HCT116 (cell line): Measurements from ENCODE around the gene RGCC. TPM values are rescaled to one million over a fixed set of nuclear protein-coding genes. Genes with fewer than 3 reads are reported as not detected.

Source experiments
- ATAC-seq: fragments of 200-7000 bp; cut with Tn5 transposase; 2 replicates; pipeline ENCODE4 v1.9.1; 2020; ENCODE audit warnings: mild to moderate bottlenecking, moderate library complexity
- BruUV-seq: library from RNA; stranded (reverse); fragments of 400-500 nt; replicated peaks from 2 replicates; lab custom pipeline; 2021; lab: Mats Ljungman, UMichigan
- CTCF ChIA-PET: fragments of 300-600 bp; sonication (Branson Sonifier 250); formaldehyde crosslinking; loops from one replicate; lab custom pipeline; 2021; ENCODE audit warnings: antibody characterized with exemption; lab: Charles Lee
- POLR2A ChIA-PET: fragments of 300-600, 350-600 bp; sonication (Branson Sonifier 250); formaldehyde crosslinking; loops from one replicate; lab custom pipeline; 2021; ENCODE audit warnings: antibody characterized with exemption; lab: Charles Lee
- RAD21 ChIA-PET, 2 experiments: fragments of 300-600 bp; sonication (Branson Sonifier 250); formaldehyde crosslinking; loops; one replicate each; lab custom pipeline; 2023; ENCODE audit warnings: low total read pairs in 2 of 2; ENCODE audit not compliant: uncharacterized antibody in 2 of 2, unreplicated experiment in 2 of 2, low non-redundant PET in 1 of 2; lab: Charles Lee
- DNase-seq: peaks from one replicate; pipeline ENCODE4 v3.0.0-alpha.2; 2010; ENCODE audit warnings: low read depth, low spot score
- H2AFZ ChIP-seq: fragments of 200-600 bp; shearing (Covaris generic), sonication (generic); 2 replicates; pipeline ENCODE4 v1.6.1; 2017; ENCODE audit warnings: low read depth, mixed run types, mixed read lengths, antibody characterized with exemption, low read length; ENCODE audit not compliant: poor library complexity, severe bottlenecking
- H3K27ac ChIP-seq: 2 replicates; pipeline ENCODE4 v1.5.1; 2012; ENCODE audit warnings: low read depth, low read length
- H3K27me3 ChIP-seq: fragments of 200-600 bp; sonication (generic); 2 replicates; pipeline ENCODE4 v1.6.1; 2016; ENCODE audit warnings: mixed run types, low read length, mixed read lengths; ENCODE audit not compliant: insufficient read depth
- H3K36me3 ChIP-seq, 2 experiments: fragments of 200-500 bp in 1 of 2; fragments of 200-600 bp in 1 of 2; sonication (Bioruptor generic) in 1 of 2; sonication (generic) in 1 of 2; 2 replicates each; pipeline versions ENCODE4 v1.5.1 to v1.6.1; 2014 to 2016; ENCODE audit warnings: low read length in 2 of 2, inconsistent platforms in 1 of 2, mixed read lengths in 1 of 2, mixed run types in 1 of 2; ENCODE audit not compliant: insufficient read depth in 2 of 2, control insufficient read depth in 1 of 2
- H3K4me1 ChIP-seq, 2 experiments: fragments of 200-600 bp in 1 of 2; sonication (generic) in 1 of 2; 2 replicates each; pipeline versions ENCODE4 v1.5.1 to v1.6.1; 2012 to 2017; ENCODE audit warnings: low read length in 2 of 2, inconsistent platforms in 1 of 2, mild to moderate bottlenecking in 1 of 2, mixed read lengths in 1 of 2, mixed run types in 1 of 2, moderate library complexity in 1 of 2; ENCODE audit not compliant: insufficient read depth in 2 of 2, control insufficient read depth in 1 of 2
- H3K4me2 ChIP-seq: fragments of 200-600 bp; sonication (generic); 2 replicates; pipeline ENCODE4 v1.6.1; 2017; ENCODE audit warnings: mixed run types, low read length, mixed read lengths
- H3K4me3 ChIP-seq, 2 experiments: fragments of 200-600 bp in 1 of 2; sonication (generic) in 1 of 2; replicated peaks in 1 of 2; 2 replicates each; pipeline ENCODE4 v1.5.1; 2011 to 2016; ENCODE audit warnings: low read length in 2 of 2, control low read depth in 1 of 2, low read depth in 1 of 2, mild to moderate bottlenecking in 1 of 2, mixed read lengths in 1 of 2, mixed run types in 1 of 2
- H3K79me2 ChIP-seq: fragments of 200-600 bp; sonication (generic); 2 replicates; pipeline ENCODE4 v1.6.1; 2017; ENCODE audit warnings: mild to moderate bottlenecking, mixed run types, low read length, moderate library complexity, mixed read lengths; ENCODE audit not compliant: insufficient read depth
- H3K9ac ChIP-seq: fragments of 200-600 bp; sonication (generic); 2 replicates; pipeline ENCODE4 v1.6.1; 2016; ENCODE audit warnings: low read length, mixed read lengths
- H3K9me2 ChIP-seq: fragments of 200-600 bp; sonication (generic), shearing (Covaris generic); 2 replicates; pipeline ENCODE4 v1.6.1; 2017; ENCODE audit warnings: mixed run types, mild to moderate bottlenecking, moderate library complexity; ENCODE audit not compliant: insufficient read depth
- H3K9me3 ChIP-seq, 2 experiments: fragments of 200-500 bp in 1 of 2; fragments of 200-600 bp in 1 of 2; sonication (Bioruptor generic) in 1 of 2; sonication (generic) in 1 of 2; 2 replicates each; pipeline ENCODE4 v1.6.1; 2014 to 2017; ENCODE audit warnings: low read length in 2 of 2, mixed read lengths in 2 of 2, inconsistent platforms in 1 of 2, low read depth in 1 of 2, mild to moderate bottlenecking in 1 of 2, mixed run types in 1 of 2, moderate library complexity in 1 of 2; ENCODE audit not compliant: control insufficient read depth in 1 of 2, insufficient read depth in 1 of 2
- H4K20me1 ChIP-seq: fragments of 200-600 bp; sonication (generic), shearing (Covaris generic); 2 replicates; pipeline ENCODE4 v1.6.1; 2017; ENCODE audit warnings: mixed run types, mild to moderate bottlenecking, moderate library complexity; ENCODE audit not compliant: insufficient read depth
- ATF3 ChIP-seq: IDR thresholded peaks from 2 replicates; pipeline ENCODE4 v1.6.1; 2012
- CTCF ChIP-seq, 3 experiments: fragments of 200-600 bp in 1 of 3; sonication (generic) in 1 of 3; IDR thresholded peaks in 2 of 3; conservative IDR thresholded peaks in 1 of 3; 2 replicates each; pipeline ENCODE4 v1.5.1; 2012 to 2017; ENCODE audit warnings: low read depth in 2 of 3, low read length in 2 of 3, antibody characterized with exemption in 1 of 3, borderline replicate concordance in 1 of 3, control low read depth in 1 of 3, mild to moderate bottlenecking in 1 of 3, mixed read lengths in 1 of 3, mixed run types in 1 of 3, moderate library complexity in 1 of 3; ENCODE audit not compliant: insufficient read depth in 1 of 3
- EGR1 ChIP-seq: IDR thresholded peaks from 2 replicates; pipeline ENCODE4 v1.6.1; 2012; ENCODE audit warnings: low read depth
- ELF1 ChIP-seq: IDR thresholded peaks from 2 replicates; pipeline ENCODE4 v1.6.1; 2012; ENCODE audit warnings: low read depth, borderline replicate concordance
- EZH2 ChIP-seq: fragments of 200-600 bp; sonication (generic); IDR thresholded peaks from 2 replicates; pipeline ENCODE4 v1.6.1; 2017; ENCODE audit warnings: antibody characterized with exemption, mixed run types
- EZH2phosphoT487 ChIP-seq: fragments of 200-600 bp; IDR thresholded peaks from 2 replicates; pipeline ENCODE4 v1.6.1; 2018; ENCODE audit warnings: antibody characterized with exemption, borderline replicate concordance
- FOSL1 ChIP-seq: IDR thresholded peaks from 2 replicates; pipeline ENCODE4 v1.6.1; 2012; ENCODE audit warnings: low read depth
- MAX ChIP-seq: IDR thresholded peaks from 2 replicates; pipeline ENCODE4 v1.6.1; 2012
- POLR2A ChIP-seq: IDR thresholded peaks from 2 replicates; pipeline ENCODE4 v1.7.0; 2011; ENCODE audit warnings: borderline replicate concordance; ENCODE audit not compliant: insufficient read depth, insufficient read length; ENCODE audit errors: extremely low read depth
- POLR2AphosphoS5 ChIP-seq: IDR thresholded peaks from 2 replicates; pipeline ENCODE4 v1.6.1; 2011; ENCODE audit warnings: mild to moderate bottlenecking, low read depth, low read length, moderate library complexity
- RAD21 ChIP-seq: IDR thresholded peaks from 2 replicates; pipeline ENCODE4 v1.6.1; 2012; ENCODE audit warnings: low read depth, mild to moderate bottlenecking
- SIN3A ChIP-seq: IDR thresholded peaks from 2 replicates; pipeline ENCODE4 v1.6.1; 2012; ENCODE audit warnings: low read depth
- SP1 ChIP-seq: IDR thresholded peaks from 2 replicates; pipeline ENCODE4 v1.6.1; 2012; ENCODE audit warnings: low read depth
- SRF ChIP-seq: IDR thresholded peaks from 2 replicates; pipeline ENCODE4 v1.6.1; 2012; ENCODE audit warnings: low read depth
- TCF7L2 ChIP-seq: IDR thresholded peaks from 2 replicates; pipeline ENCODE4 v1.7.0; 2011; ENCODE audit warnings: borderline replicate concordance, inconsistent platforms; ENCODE audit not compliant: insufficient read depth, insufficient read length; ENCODE audit errors: extremely low read depth
- YY1 ChIP-seq: IDR thresholded peaks from 2 replicates; pipeline ENCODE4 v1.6.1; 2011; ENCODE audit warnings: low read length, low read depth, moderate library complexity, mild to moderate bottlenecking; ENCODE audit not compliant: insufficient replicate concordance; ENCODE audit errors: extremely low read depth
- ZFX ChIP-seq: fragments of 450-650 bp; IDR thresholded peaks from 2 replicates; pipeline ENCODE4 v1.6.1; 2017
- ZNF274 ChIP-seq: fragments of 200-500 bp; sonication (Bioruptor generic); IDR thresholded peaks from 2 replicates; pipeline ENCODE4 v1.6.1; 2014; ENCODE audit warnings: mild to moderate bottlenecking, low read depth, low read length, inconsistent platforms
- intact Hi-C: fragments of 100-400 bp; cut with micrococcal nuclease; formaldehyde crosslinking; loops from 2 replicates; pipeline ENCODE4 v1.10.0; 2022
- total RNA-seq: library from RNA; stranded (reverse); gene quantifications from one replicate; pipeline ENCODE4 v1.2.1, GENCODE V29; 2021; ENCODE audit not compliant: unreplicated experiment

The RGCC gene
- total RNA-seq, 1 experiment from 2014 or later, result 3.2 TPM

GRCh38 chr13:41453620-41454019 is 3.7 kb upstream of the RGCC start:
- ATAC-seq (no peak), DNase-seq (no peak)
- H3K4me2 ChIP-seq, result no peak overlapping the region
- H3K27me3 ChIP-seq, result no peaks in the 10 kb centered on the region
- no peaks in the 10 kb centered on the region for H3K9me2 ChIP-seq
- no peaks in the 10 kb centered on the region for H4K20me1 ChIP-seq
- no peaks in the 10 kb centered on the region for H3K9me3 ChIP-seq
- intact Hi-C loops, result no loop called here
- no TSS peak for BruUV-seq
- POLR2A ChIA-PET, result no interaction called here
- H2AFZ ChIP-seq, result no peak overlapping the region
- RAD21 ChIA-PET, result no interaction called here
- no peaks in the 10 kb centered on the region for H3K79me2 ChIP-seq
- no peak overlapping the region for H3K27ac ChIP-seq
- CTCF ChIA-PET, result no interaction called here
- no peak overlapping the region for H3K9ac ChIP-seq
- H3K4me1 ChIP-seq, result peaks cover 6 to 21% of the 10 kb centered on the region in 2 experiments
- no peaks in the 10 kb centered on the region for H3K36me3 ChIP-seq
- TF ChIP-seq MAX (no peak), YY1 (no peak), EZH2phosphoT487 (no peak), RAD21 (no peak), ATF3 (no peak), SRF (no peak), POLR2A (no peak), ZNF274 (no peak), TCF7L2 (no peak), SP1 (no peak), EZH2 (no peak), SIN3A (no peak), ELF1 (no peak), FOSL1 (no peak), EGR1 (no peak), ZFX (no peak), POLR2AphosphoS5 (no peak), CTCF (IDR thresholded peaks at IDR 0.05 in 2 of 3, conservative IDR thresholded peaks at IDR 0.05 in 1 of 3; ENCODE audit: borderline replicate concordance in 1 of 3, insufficient read depth in 1 of 3, low read depth in 2 of 3, low read length in 2 of 3) (no peak)
- no peak overlapping the region for H3K4me3 ChIP-seq
